Measurements from ENCODE around the gene CYP4F3. TPM values are rescaled to one million over a fixed set of nuclear protein-coding genes. Genes with fewer than 3 reads are reported as not detected.

CYP4F3 gene
- total and polyA plus RNA-seq, 4 donors: 0.20 to 1.7 (median 1.2) TPM

DNA sequence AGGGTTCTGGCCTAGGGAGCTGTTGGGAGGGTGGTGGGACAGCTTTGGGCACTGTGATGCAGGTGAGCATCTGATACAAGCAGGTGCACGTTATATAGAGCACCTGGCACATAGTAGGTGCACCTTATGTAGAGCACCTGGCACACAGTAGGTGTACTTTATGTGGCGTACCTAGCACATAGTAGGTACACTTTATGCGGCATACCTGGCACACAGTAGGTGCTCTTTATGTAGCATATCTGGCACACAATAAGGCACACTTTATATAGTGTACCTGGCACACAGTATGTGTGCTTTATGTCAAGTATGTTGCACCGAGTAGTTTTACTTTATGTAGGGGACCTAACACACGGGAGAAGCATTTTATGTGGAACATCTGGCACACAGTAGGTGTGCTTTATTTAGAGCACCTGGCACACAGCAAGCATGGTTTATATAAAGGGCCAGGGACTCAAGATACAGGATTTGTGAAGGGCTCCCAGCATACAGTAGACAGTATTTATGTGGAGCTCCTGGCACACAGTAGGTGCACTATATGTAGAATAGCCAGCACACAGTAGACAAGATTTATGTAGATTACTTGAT lies 30.6 kb downstream of the CYP4F3 start:
- peaks cover 0 to 2% (median 0%) of the 10 kb centered on the region in 4 donors for H3K9me3 ChIP-seq (ENCODE audit: control insufficient read depth in 4 of 4, insufficient read depth in 3 of 4, low read length in 3 of 4)
- no peak overlapping the region for H3K9ac ChIP-seq (ENCODE audit: insufficient read depth in 1 of 2, low read length in 2 of 2)
- WGBS, 2 donors: 81 to 82% methylated on average over 5 of the region's 5 CpGs
- ATAC-seq (ENCODE audit: insufficient read depth, low FRiP score): no peak
- TF ChIP-seq, protein P1, sequence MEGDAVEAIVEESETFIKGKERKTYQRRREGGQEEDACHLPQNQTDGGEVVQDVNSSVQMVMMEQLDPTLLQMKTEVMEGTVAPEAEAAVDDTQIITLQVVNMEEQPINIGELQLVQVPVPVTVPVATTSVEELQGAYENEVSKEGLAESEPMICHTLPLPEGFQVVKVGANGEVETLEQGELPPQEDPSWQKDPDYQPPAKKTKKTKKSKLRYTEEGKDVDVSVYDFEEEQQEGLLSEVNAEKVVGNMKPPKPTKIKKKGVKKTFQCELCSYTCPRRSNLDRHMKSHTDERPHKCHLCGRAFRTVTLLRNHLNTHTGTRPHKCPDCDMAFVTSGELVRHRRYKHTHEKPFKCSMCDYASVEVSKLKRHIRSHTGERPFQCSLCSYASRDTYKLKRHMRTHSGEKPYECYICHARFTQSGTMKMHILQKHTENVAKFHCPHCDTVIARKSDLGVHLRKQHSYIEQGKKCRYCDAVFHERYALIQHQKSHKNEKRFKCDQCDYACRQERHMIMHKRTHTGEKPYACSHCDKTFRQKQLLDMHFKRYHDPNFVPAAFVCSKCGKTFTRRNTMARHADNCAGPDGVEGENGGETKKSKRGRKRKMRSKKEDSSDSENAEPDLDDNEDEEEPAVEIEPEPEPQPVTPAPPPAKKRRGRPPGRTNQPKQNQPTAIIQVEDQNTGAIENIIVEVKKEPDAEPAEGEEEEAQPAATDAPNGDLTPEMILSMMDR (IDR thresholded peaks at IDR 0.05; ENCODE audit: control extremely low read depth, extremely low read depth): no peak
- H3K27me3 ChIP-seq (ENCODE audit: control insufficient read depth in 3 of 3, insufficient read depth in 3 of 3, low read length in 2 of 3): no peaks in the 10 kb centered on the region
- H3K4me3 ChIP-seq: no peak overlapping the region
- no peak for DNase-seq
- H3K27ac ChIP-seq (ENCODE audit: low read depth in 1 of 2, low read length in 1 of 2): no peak overlapping the region
- H3K4me1 ChIP-seq (ENCODE audit: control insufficient read depth in 5 of 5, insufficient read depth in 5 of 5, low read length in 5 of 5): peaks cover 0 to 20% (median 6%) of the 10 kb centered on the region in 5 donors
- H3K36me3 ChIP-seq (ENCODE audit: control insufficient read depth in 4 of 4, insufficient read depth in 4 of 4, low read length in 4 of 4): peaks cover 0 to 3% (median 0%) of the 10 kb centered on the region in 4 donors

DNA sequence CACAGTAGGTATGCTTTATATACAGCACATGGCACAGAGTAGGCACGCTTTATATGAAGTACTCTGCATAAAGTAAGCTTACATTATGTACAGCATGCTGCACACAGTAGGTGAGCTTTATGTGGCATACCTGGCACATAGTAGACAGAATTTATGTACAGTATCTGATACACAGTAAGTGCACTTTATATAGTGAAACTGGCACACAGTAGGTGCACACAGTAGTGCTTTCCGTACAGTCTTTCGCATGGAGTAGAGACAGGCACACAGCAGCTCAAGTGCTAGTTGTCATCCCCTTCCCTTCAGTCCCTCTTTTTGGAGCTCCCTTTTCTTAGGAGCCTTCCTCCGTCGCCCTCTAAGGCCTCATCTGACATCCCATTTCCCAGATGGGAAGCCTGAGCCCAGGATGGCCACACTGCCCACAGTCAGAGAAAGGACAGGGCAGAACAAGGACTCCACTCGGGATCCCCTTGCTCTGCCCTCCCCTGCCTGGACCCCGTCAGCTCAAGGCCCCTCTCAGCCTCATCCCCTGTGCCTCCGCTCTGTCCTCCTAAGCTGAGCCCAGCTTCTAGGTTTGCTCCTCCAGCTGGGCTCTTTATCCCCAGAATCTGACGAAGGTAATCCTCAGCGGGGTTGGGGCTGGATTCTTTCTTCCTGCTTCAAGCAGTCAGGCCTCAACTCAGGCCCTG lies 31.3 kb downstream of the CYP4F3 start:
- Histone ChIP-seq H3K27ac (ENCODE audit: low read depth in 1 of 2, low read length in 1 of 2) (peak overlapping the region in 1 of 2 donors; percentile 29), H3K27me3 (ENCODE audit: control insufficient read depth in 3 of 3, insufficient read depth in 3 of 3, low read length in 2 of 3) (no peaks in the 10 kb centered on the region)

GRCh38 chr19:15672580-15673175 lies 32.0 kb downstream of the CYP4F3 start, which contains the start of gene CYP4F12:
CYP4F12 (plus strand) TSS chr19:15673087; CDS start chr19:15673530, 443 bp downstream.
- H3K36me3 ChIP-seq (ENCODE audit: control insufficient read depth in 4 of 4, insufficient read depth in 4 of 4, low read length in 4 of 4): peaks cover 0 to 3% (median 0%) of the 10 kb centered on the region in 4 donors
- 19 to 51% methylated on average over 6 of the region's 6 CpGs for WGBS, 2 donors
- peaks cover 0 to 20% (median 6%) of the 10 kb centered on the region in 5 donors for H3K4me1 ChIP-seq (ENCODE audit: control insufficient read depth in 5 of 5, insufficient read depth in 5 of 5, low read length in 5 of 5)
- no peaks in the 10 kb centered on the region for H3K9me3 ChIP-seq (ENCODE audit: control insufficient read depth in 4 of 4, insufficient read depth in 3 of 4, low read length in 3 of 4)
- H3K9ac ChIP-seq (ENCODE audit: insufficient read depth in 1 of 2, low read length in 2 of 2): no peak within 1 kb of the TSS
- H3K27me3 ChIP-seq (ENCODE audit: control insufficient read depth in 3 of 3, insufficient read depth in 3 of 3, low read length in 2 of 3): no peaks in the 10 kb centered on the region
- ATAC-seq (ENCODE audit: insufficient read depth, low FRiP score) (peak; percentile 83), DNase-seq (peak; percentile 93 to 96 (median 95))
- no peak within 1 kb of the TSS for H3K4me3 ChIP-seq
- H3K27ac ChIP-seq (ENCODE audit: low read depth in 1 of 2, low read length in 1 of 2): peak within 1 kb of the TSS; percentile 29 to 34
- TF ChIP-seq, protein P1 (IDR thresholded peaks at IDR 0.05; ENCODE audit: control extremely low read depth, extremely low read depth): no peak

More for the DNA sequence above, 31.3 kb downstream of the CYP4F3 start:
- H3K9ac ChIP-seq (ENCODE audit: insufficient read depth in 1 of 2, low read length in 2 of 2): no peak overlapping the region
- DNase-seq (no peak), ATAC-seq (ENCODE audit: insufficient read depth, low FRiP score) (peak; percentile 67)
- no peak overlapping the region for H3K4me3 ChIP-seq
- peaks cover 0 to 3% (median 0%) of the 10 kb centered on the region in 4 donors for H3K36me3 ChIP-seq (ENCODE audit: control insufficient read depth in 4 of 4, insufficient read depth in 4 of 4, low read length in 4 of 4)
- 59 to 60% methylated on average over 10 of the region's 10 CpGs for WGBS, 2 donors
- H3K9me3 ChIP-seq (ENCODE audit: control insufficient read depth in 4 of 4, insufficient read depth in 3 of 4, low read length in 3 of 4): peaks cover 0 to under 1% (median 0%) of the 10 kb centered on the region in 4 donors
- H3K4me1 ChIP-seq (ENCODE audit: control insufficient read depth in 5 of 5, insufficient read depth in 5 of 5, low read length in 5 of 5): peaks cover 0 to 20% (median 6%) of the 10 kb centered on the region in 5 donors
- TF ChIP-seq, protein P1 (IDR thresholded peaks at IDR 0.05; ENCODE audit: control extremely low read depth, extremely low read depth): no peak
